GM21529 (cell line): ENCODE measurements around the gene ZNF296.
"Not testable (repeated sequence)": the region's sequence is repeated elsewhere in the genome, so short reads cannot be mapped to it uniquely, and the experiment has no call there.

Source experiments
- ATAC-seq: cut with Tn5 transposase; IDR thresholded peaks from one replicate; pipeline ENCODE4 v1.9.1; 2021; ENCODE audit not compliant: unreplicated experiment

The ZNF296 gene

DNA sequence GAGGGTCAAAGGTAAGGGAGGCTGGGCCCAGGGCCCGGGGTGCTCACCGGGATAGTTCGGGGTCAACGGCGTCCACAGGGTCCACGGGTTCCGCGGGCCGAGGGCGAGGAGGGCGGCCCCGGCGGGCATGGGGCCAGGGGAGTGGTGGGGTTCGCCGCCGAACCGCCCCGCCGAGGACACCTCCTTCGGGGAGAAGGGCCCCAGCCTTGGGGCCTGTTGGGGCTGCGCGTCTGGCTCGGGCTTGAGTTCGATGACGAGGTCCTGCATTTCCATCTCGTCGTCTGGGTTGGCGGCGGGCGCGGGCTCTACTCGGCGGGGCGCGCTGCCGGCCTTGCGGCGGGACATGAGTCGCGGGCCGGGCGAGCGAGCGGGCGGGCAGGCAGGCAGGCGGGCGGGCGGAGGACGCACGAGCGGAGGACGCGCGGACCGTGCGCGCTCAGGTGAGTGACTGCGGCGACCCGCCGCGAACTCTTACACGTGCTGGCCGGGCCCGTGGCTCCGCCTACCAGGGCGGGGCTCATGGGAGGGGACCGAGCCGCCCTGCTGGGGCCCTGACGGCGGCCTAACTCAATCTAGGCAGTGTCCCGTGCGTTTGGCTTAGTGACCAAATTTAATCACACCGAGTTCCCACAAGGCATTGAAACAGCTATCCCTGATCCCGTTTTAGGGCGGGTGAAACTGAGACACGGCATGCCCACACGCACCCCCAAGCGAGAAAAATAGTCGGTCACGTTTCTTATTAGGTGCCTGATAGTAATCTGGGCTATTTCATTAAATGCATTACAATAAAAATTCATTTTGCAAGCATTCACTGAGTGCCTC lies at the start of gene ZNF296:
TSS of gene ZNF296 (minus strand) at position 450 of the 822 bp plus-strand sequence. CDS start at position 345, 105 bp downstream.
- ATAC-seq: peak; percentile 41

DNA sequence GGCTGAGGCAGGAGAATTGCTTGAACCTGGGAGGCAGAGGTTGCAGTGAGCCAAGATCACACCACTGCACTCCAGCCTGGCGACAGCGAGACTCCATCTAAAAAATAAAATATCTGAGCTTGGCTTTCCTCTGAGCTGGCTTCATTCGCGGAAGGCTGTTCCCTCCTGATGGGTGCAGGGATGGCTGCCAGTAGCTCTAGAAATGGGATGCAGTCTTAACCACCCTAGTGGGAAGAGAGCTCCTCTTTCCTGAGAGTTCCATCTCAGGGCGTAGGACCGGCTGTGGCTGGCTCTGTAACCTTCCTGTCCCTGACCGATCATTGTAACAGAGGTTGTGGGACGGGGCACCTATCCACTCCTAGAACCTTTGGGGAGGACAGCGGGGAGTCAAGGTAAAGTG lies 49.1 kb upstream of the ZNF296 start:
- ATAC-seq: no peak

DNA sequence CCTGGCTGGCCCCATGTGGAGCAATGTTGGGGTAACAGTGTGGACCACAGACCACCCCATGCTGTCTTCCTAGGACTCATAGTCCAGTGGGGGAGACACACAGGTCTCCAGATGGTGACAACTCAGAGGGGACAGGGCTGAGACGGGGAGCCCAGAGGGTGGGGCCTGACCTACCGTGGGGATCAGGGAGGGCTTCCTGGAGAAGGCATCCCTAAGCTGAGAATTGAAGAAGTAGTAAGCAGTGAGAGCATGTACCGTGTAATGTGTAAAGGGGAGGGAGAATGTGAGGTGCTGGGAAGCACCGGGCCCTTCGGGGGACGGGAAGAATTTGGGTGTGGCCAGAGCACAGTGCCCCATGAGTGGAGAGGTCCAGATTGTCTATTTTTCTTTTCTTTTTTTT lies 47.7 kb upstream of the ZNF296 start:
- ATAC-seq: no peak

DNA sequence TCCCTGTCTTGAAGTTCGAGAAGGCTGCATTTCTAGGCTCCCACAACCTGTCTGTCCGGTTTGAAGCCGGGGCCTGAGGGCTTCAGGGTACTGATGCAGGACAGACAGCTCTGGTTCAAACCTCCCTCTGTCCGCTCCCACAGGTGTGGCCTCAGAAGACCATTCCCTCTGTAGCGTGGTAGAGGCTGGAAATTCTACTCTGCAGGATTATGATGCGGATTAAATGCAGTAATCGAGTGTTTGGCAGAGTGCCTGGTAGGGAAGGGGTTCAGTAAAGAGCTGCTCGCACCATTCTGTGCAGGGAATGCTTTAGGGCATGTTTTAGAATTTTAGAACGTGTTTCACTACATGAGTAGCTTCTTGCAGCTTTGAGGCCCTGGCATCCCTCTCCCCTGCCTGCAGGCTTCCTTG lies 47.2 kb upstream of the ZNF296 start:
- ATAC-seq: no peak

DNA sequence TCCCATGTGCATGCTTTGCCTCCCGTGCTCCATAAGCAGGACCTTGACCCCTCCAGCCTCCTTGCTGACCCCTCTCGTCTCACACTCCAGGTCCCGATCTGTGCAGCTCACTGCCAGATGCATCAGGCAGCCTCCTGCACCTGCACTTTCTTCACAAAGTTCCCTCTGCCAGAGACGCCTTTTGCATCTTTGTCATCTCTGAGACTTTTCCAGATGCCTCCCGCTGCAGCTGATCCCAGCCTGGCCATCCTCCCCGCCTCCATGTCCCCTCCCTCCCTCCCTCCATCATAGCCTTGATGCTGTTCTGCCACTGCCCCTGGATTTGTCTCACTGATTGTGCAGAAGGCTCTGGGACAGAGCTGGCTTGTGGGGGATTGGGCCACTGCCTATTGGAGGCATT lies 46.6 kb upstream of the ZNF296 start:
- no peak for ATAC-seq

DNA sequence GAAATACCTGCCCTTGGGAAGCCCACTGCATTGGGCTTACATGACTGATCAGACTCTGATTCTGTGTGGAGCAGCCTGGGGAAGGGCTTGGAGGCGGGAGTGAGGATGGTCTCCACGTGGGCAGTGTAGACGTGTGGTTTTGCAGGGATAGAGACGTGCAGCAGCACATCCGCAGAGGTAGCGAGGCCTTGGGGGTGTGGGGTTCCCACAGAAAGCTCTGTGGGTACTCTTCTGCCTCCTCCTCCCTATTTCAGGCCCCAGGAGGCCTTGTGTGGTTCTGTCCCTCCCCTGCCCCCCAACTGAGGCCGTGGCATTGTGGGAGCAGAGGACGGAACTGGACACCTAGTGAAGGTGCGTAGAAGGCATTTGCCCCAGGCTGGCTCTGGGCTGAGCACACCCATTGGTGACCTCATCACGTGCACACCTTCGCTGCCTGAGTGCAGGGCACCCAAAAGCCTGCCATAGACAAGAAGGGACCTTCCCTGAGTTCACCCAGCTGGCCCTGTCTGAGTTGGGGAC lies 45.6 kb upstream of the ZNF296 start:
- ATAC-seq: no peak

DNA sequence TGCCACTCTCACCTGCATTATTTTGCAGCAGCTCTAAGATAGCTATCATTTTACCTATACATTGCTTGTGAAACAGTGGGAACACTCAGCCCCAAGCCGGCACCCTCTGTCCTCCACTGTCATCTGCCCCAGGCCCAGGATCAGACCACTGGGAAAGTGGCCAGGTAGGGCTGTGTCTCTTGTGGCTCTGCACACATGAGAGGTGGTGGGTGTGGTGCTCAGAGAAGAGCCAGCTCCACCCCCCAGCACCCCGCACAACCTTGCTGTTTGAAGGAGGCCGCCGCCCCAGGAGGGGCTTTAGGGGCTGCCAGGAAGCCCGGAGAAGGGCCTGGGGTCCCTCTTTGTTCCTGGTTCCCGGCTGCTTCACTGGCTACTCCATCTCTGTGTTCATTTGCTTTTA lies 43.3 kb upstream of the ZNF296 start:
- no peak for ATAC-seq

DNA sequence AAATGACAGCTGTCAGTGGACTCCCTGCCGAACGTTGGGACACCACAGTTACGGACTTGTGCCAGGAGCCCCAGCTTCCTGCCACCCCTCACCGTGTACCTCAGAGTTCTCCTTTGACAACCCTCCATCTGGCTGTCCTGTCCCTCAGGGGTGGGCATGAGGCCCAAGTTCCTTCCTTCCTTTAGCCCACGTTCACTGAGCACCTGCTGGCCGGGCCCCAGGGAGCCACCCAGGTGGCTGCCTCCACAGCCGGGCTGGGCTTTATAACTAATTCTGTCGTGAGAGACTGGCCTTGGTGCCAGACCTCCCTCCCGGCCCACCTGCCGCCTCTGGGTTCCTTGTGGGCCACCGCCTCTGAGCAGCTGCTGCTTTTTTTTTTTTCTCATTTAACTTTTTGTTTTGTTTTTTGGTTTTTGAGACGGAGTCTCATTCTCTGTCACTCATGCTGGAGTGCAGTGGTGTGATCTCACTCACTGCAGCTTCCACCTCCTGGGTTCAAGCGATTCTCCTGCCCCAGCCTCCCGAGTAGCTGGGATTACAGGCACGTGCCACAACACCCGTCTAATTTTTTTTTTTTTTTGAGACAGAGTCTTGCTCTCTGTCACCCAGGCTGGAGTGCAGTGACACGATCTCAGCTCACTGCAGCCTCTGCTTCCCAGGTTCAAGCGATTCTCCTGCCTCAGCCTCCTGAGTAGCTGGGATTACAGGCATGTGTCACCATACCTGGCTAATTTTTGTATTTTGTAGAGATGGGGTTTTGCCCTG lies 42.5 kb upstream of the ZNF296 start:
- peak; percentile 48 for ATAC-seq

DNA sequence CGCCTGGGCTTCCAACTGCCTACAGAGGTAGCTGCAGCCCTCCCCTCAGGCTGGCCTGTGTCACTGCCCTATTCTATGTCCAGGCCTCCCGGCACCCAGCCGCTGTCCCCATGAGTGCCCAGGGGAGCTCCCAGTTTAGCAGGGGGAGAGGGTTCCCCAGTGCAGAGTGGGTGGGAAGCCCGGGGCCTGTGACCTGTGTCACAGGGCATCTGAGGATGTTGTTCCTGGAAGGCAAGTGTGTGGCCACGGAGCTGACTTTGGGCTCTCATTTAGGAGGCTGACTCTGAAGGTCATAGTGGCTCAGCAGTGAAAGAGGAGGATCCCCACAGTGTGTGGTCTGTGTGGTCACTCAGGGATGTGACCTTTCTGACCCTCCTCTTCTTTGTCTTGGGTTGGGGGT lies 41.8 kb upstream of the ZNF296 start:
- ATAC-seq: peak; percentile 14

DNA sequence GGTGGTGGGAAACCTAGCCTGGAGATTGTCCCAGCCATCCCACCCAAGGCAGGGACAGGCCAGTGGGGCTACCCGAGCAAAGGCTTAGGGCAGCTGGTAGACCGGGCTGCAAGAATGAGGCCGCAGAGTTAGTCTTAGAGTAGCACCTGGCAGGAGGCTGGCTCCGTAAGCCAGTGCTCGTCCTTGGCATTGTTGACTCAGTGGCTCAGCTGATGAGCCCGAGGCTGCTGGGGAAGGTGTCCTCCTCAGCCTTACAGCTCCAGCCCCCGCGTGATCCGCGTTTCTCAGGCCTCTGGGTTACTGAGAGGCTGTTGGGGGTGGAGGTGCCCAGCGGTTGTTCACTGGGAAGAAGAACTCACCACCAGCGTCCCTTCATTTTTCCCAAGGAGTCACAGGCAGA lies 41.4 kb upstream of the ZNF296 start:
- peak; percentile 3 for ATAC-seq

DNA sequence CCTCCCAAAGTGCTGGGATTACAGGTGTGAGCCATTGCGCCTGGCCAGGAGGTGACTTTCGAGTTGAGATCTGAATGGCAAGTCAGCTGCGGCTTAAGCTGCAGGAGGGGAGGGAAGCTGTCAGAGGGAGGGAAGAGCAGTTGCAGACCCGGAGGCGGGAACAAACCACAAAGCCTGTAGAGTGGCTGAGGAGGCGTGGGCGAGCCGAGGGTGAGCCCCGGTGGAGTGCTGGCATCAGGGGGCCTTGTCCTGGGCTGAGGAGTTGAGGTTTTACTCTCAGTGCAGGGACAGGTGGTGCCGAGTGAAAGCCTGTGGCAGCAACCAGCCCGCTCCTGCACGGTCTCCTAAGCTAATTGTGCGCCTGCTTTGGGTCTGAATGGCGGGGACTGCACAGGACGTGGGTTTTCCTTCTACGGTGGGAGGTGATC lies 40.9 kb upstream of the ZNF296 start:
- peak; percentile 47 for ATAC-seq

- ATAC-seq: no peak
These were observed 39.7 kb upstream of the ZNF296 start for GRCh38 chr19:45115809-45116615.

DNA sequence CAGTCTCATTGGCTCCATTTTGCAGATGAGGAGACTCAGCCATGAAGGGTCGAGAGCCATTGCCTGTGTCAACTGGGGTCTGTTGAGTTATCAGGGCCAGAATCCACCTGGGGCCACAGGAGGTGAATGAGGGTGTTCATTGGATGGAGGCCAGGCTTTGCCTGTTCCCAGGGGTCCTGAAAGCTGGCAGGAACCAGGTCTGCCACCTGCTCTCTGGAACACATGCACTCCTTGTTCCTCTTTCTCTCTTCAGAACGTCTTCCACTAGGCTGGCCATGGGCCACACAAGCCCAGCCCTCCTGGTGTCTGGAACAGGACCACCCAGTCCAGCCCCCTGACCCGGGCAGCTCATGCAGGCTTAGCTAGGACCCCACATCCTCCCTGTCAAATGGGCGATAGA lies 37.8 kb upstream of the ZNF296 start:
- no peak for ATAC-seq

- ATAC-seq: no peak
These were observed 37.4 kb upstream of the ZNF296 start for GRCh38 chr19:45113628-45114027.

GRCh38 chr19:45112111-45112827 lies 36.0 kb upstream of the ZNF296 start:
- ATAC-seq: no peak

- no peak for ATAC-seq
These were observed 34.6 kb upstream of the ZNF296 start for GRCh38 chr19:45110851-45111266.

DNA sequence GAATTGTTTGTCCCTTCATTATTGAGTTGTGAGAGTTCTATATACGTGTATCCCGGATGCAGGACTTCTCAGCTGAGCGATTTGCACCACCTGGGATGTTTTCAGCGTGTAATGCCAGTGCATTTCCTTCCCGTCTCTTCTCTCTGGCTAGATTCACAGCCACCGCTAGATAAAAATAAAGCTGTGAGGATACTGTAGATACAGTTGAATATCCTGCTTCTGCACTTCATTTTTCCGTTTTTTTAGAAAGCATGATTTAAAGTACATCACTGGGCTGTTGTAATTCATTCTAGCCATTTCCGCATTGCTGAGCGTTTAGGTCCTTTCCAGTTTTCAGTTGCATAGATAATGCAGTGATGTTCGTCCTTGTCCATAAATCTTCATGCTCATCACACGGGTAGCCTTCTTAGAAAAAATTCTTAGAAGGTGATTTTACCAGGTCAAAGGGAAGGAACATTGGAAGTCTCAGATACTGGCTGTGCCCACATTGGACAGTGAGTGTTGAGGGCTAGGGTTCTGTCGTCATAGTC lies 31.4 kb upstream of the ZNF296 start:
- no peak for ATAC-seq

GRCh38 chr19:45106363-45106762 lies 30.1 kb upstream of the ZNF296 start:
- not testable (repeated sequence) for ATAC-seq

DNA sequence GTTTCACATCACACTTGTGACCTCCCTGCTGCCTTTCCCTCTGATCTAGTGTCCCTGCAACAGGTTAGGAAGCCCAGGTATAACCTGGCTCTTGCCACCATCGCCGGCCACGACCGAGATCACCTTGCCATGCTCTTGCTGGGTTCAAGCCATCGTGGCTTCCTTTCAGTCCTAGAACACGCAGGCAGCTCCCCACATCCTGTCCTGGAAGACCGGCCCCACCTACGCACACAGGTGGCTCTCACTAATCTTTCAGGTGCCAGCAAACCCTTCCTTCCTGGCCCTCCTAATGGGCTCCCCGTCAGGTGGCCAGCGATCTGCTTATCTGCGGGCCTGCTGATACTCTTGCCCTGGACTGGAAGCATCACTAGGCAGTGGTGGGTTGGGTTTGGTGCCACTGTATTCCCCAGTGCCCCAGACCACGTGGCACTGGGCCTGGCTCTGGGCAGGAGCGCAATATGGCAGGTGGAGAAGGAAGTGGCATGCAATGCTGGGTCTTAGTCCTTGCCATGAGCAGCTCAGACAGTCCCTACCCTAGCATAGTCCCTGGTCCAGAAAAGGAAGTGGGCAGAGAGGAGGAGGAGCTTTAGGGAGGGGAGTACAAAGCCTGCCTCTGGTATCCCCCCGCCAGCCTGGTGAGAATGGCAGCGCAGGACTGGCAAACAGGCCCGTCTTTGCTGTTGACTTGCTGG lies 28.5 kb upstream of the ZNF296 start:
- no peak for ATAC-seq
